NCI-H510A treated with DMSO at 0.1 percent for 48 hours (cell line): ENCODE measurements around the gene ABHD17B.

Experiments
- DNase-seq: peaks from one replicate; lab custom pipeline; 2025; lab: John Stamatoyannopoulos, UW

The ABHD17B gene

DNA sequence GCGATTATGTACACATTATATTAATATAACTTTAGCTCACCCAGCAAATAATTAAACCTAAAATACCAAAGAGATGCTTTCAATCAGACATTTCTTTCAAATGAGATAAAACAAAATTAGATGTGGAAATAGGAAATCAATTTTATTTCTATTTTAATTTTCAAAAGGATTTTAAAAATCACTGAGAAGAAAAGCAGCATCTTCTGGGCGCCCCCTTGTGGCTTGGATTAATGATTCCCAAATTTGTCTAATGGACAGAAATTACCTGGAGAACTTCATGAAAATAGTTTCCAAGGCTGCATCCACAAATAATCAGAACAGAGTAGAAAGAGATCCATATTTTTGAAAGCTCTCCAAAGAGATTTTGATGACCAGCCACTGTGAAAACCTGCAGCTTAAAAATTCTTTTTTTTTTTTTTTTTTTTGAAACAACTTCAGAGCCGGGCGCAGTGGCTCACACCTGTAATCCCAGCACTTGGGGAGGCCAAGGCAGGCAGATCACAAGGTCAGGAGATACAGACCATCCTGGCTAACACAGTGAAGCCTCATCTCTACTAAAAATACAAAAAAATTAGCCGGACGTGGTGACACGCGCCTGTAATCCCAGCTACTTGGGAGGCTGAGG, 91.8 kb downstream of the ABHD17B start:
- peak; percentile 43 for DNase-seq

DNA sequence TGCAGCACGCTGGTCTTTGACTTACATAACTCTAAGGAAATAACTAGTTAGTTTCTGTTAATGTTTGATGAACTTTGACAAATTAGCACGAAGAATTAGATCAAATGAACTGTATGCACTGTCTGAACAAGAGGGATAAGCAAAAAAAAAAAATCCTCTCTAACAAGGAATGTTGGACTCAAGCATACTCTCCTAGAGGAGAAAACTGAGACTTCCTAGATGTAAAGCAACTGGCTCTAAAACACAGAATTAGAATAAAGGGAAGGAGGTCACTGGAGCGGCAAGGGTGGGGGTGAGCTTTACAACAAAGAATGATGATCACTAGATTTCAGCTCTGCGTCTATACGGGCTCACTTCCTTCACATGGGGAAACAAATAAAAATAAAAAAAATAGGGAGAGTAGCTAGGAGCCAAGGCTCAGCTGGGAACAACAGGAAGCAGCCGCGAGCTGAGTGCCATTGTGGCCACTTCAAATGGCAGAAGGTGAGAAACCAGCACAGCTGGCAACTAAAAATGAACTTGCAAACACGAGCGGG, 94.0 kb downstream of the ABHD17B start:
- DNase-seq = peak; percentile 62
